Mesenchymal stem cell (in vitro differentiated cells and primary cell): Measurements from ENCODE around the gene NXNL1.

Source experiments
- DNase-seq: peaks from one replicate; pipeline ENCODE4 v3.0.0-alpha.2; 2013
- H2AFZ ChIP-seq: one replicate; pipeline ENCODE4 v1.6.1; 2013; ENCODE audit warnings: low read depth, mild to moderate bottlenecking, control low read depth, inconsistent platforms, low read length, moderate library complexity
- H2AK5ac ChIP-seq: 2 replicates; pipeline ENCODE4 v1.6.1; 2013; ENCODE audit warnings: low read length, moderate library complexity, mild to moderate bottlenecking, inconsistent platforms; ENCODE audit not compliant: severe bottlenecking
- H2BK120ac ChIP-seq: one replicate; pipeline ENCODE4 v1.6.1; 2013; ENCODE audit warnings: low read depth, mild to moderate bottlenecking, inconsistent platforms, low read length, moderate library complexity
- H2BK12ac ChIP-seq, 2 experiments: one replicate each; pipeline ENCODE4 v1.6.1; 2013; ENCODE audit warnings: inconsistent platforms in 2 of 2, low read length in 2 of 2, mild to moderate bottlenecking in 2 of 2, moderate library complexity in 2 of 2, control low read depth in 1 of 2
- H2BK15ac ChIP-seq: one replicate; pipeline ENCODE4 v1.6.1; 2013; ENCODE audit warnings: mild to moderate bottlenecking, low read depth, inconsistent platforms; ENCODE audit not compliant: poor library complexity, severe bottlenecking
- H2BK5ac ChIP-seq: 2 replicates; pipeline ENCODE4 v1.6.1; 2013; ENCODE audit warnings: low read depth, mild to moderate bottlenecking, low read length, control low read depth, inconsistent platforms; ENCODE audit not compliant: poor library complexity, severe bottlenecking
- H3K14ac ChIP-seq, 2 experiments: one replicate each; pipeline ENCODE4 v1.6.1; 2013; ENCODE audit warnings: inconsistent platforms in 2 of 2, low read length in 2 of 2, control low read depth in 1 of 2, mild to moderate bottlenecking in 1 of 2, moderate library complexity in 1 of 2
- H3K18ac ChIP-seq, 2 experiments: one replicate each; pipeline ENCODE4 v1.6.1; 2013; ENCODE audit warnings: inconsistent platforms in 2 of 2, low read length in 2 of 2, control low read depth in 1 of 2, low read depth in 1 of 2, mild to moderate bottlenecking in 1 of 2
- H3K23ac ChIP-seq, 2 experiments: one replicate each; pipeline ENCODE4 v1.6.1; 2013; ENCODE audit warnings: inconsistent platforms in 2 of 2, low read length in 2 of 2, mild to moderate bottlenecking in 2 of 2, moderate library complexity in 2 of 2, control low read depth in 1 of 2
- H3K27ac ChIP-seq: 2 replicates; pipeline ENCODE4 v1.5.1; 2013; ENCODE audit warnings: mild to moderate bottlenecking, moderate library complexity, low read length, control low read depth, inconsistent platforms; ENCODE audit not compliant: poor library complexity, severe bottlenecking
- H3K27me3 ChIP-seq, 2 experiments: 2 replicates each; pipeline versions ENCODE4 v1.6.1 to v1.7.0; 2013; ENCODE audit warnings: low read length in 2 of 2, mild to moderate bottlenecking in 2 of 2, moderate library complexity in 2 of 2, control low read depth in 1 of 2, inconsistent platforms in 1 of 2; ENCODE audit not compliant: control insufficient read depth in 1 of 2, insufficient read depth in 1 of 2
- H3K36me3 ChIP-seq, 2 experiments: 2 replicates each; pipeline versions ENCODE4 v1.6.1 to v1.7.0; 2013; ENCODE audit warnings: low read length in 2 of 2, control low read depth in 1 of 2, inconsistent platforms in 1 of 2, low read depth in 1 of 2, mild to moderate bottlenecking in 1 of 2; ENCODE audit not compliant: insufficient read depth in 2 of 2, control insufficient read depth in 1 of 2
- H3K4ac ChIP-seq, 2 experiments: one replicate each; pipeline ENCODE4 v1.6.1; 2013; ENCODE audit warnings: inconsistent platforms in 2 of 2, low read length in 2 of 2, mild to moderate bottlenecking in 2 of 2, moderate library complexity in 2 of 2, control low read depth in 1 of 2, low read depth in 1 of 2
- H3K4me1 ChIP-seq: 2 replicates; pipeline ENCODE4 v1.6.1; 2013; ENCODE audit warnings: low read depth, low read length, control low read depth; ENCODE audit not compliant: control insufficient read depth, insufficient read depth
- H3K4me2 ChIP-seq: 2 replicates; pipeline ENCODE4 v1.6.1; 2013; ENCODE audit warnings: low read length, mild to moderate bottlenecking, inconsistent platforms; ENCODE audit not compliant: poor library complexity, severe bottlenecking
- H3K4me3 ChIP-seq, 2 experiments: 2 replicates each; pipeline versions ENCODE4 v1.5.1 to v1.7.0; 2013; ENCODE audit warnings: low read length in 2 of 2, mild to moderate bottlenecking in 2 of 2, control low read depth in 1 of 2, low read depth in 1 of 2; ENCODE audit not compliant: insufficient read depth in 1 of 2
- H3K79me1 ChIP-seq: replicated peaks from 2 replicates; pipeline ENCODE4 v1.6.1; 2013; ENCODE audit warnings: mild to moderate bottlenecking, control low read depth, low read length, inconsistent platforms; ENCODE audit not compliant: poor library complexity, severe bottlenecking
- H3K9ac ChIP-seq: 2 replicates; pipeline ENCODE4 v1.7.0; 2013; ENCODE audit warnings: mild to moderate bottlenecking, low read length, moderate library complexity
- H3K9me3 ChIP-seq: 2 replicates; pipeline ENCODE4 v1.7.0; 2013; ENCODE audit warnings: mild to moderate bottlenecking, low read length; ENCODE audit not compliant: control insufficient read depth
- H4K8ac ChIP-seq: one replicate; pipeline ENCODE4 v1.6.1; 2013; ENCODE audit warnings: inconsistent platforms, mild to moderate bottlenecking, low read length, moderate library complexity
- H4K91ac ChIP-seq: one replicate; pipeline ENCODE4 v1.6.1; 2013; ENCODE audit warnings: mild to moderate bottlenecking, low read length, inconsistent platforms
- WGBS: methylation state at CpG from one replicate; pipeline ENCODE4 v1.1.7; 2013; ENCODE audit warnings: mixed read lengths; 5-methylcytosine and 5-hydroxymethylcytosine counted together

The NXNL1 gene

GRCh38 chr19:17454576-17455071 is 6.1 kb downstream of the NXNL1 start:
- Histone ChIP-seq H4K91ac (no peak overlapping the region), H3K36me3 (no peaks in the 10 kb centered on the region), H3K23ac (peak overlapping the region in 1 of 2 experiments; percentile 85), H3K79me1 (no peaks in the 10 kb centered on the region), H3K14ac (no peak overlapping the region), H3K9ac (no peak overlapping the region), H2AFZ (no peak overlapping the region), H3K4me1 (peaks cover 4% of the 10 kb centered on the region), H2BK120ac (no peak overlapping the region), H3K4ac (no peak overlapping the region), H3K18ac (no peak overlapping the region), H2BK15ac (no peak overlapping the region), H3K4me3 (no peak overlapping the region), H2BK12ac (no peak overlapping the region), H2AK5ac (no peak overlapping the region), H3K27ac (no peak overlapping the region), H3K9me3 (no peaks in the 10 kb centered on the region), H3K4me2 (no peak overlapping the region), H2BK5ac (no peak overlapping the region), H3K27me3 (peaks cover 33 to 55% of the 10 kb centered on the region in 2 experiments), H4K8ac (no peak overlapping the region)
- DNase-seq = no peak
- WGBS = 4% methylated on average over 12 of the region's 13 CpGs

- H3K23ac ChIP-seq = no peak overlapping the region
- H3K4ac ChIP-seq = no peak overlapping the region
- no peak overlapping the region for H2BK120ac ChIP-seq
- no peaks in the 10 kb centered on the region for H3K79me1 ChIP-seq
- no peak for DNase-seq
- H2BK12ac ChIP-seq = no peak overlapping the region
- no peak overlapping the region for H4K8ac ChIP-seq
- no peak overlapping the region for H2AFZ ChIP-seq
- no peak overlapping the region for H3K27ac ChIP-seq
- H4K91ac ChIP-seq = no peak overlapping the region
- no peak overlapping the region for H3K4me2 ChIP-seq
- H2BK5ac ChIP-seq = no peak overlapping the region
- H3K9me3 ChIP-seq = no peaks in the 10 kb centered on the region
- H3K4me1 ChIP-seq = peaks cover 13% of the 10 kb centered on the region
- no peak overlapping the region for H3K4me3 ChIP-seq
- no peak overlapping the region for H3K18ac ChIP-seq
- no peak overlapping the region for H3K9ac ChIP-seq
- H2BK15ac ChIP-seq = no peak overlapping the region
- H3K14ac ChIP-seq = no peak overlapping the region
- 94% methylated on average over 3 of the region's 4 CpGs for WGBS
- no peaks in the 10 kb centered on the region for H3K36me3 ChIP-seq
- H2AK5ac ChIP-seq = no peak overlapping the region
- peaks cover 46 to 53% of the 10 kb centered on the region in 2 experiments for H3K27me3 ChIP-seq
Measured at GRCh38 chr19:17451820-17452219, 8.9 kb downstream of the NXNL1 start.

- no peaks in the 10 kb centered on the region for H3K36me3 ChIP-seq
- no peaks in the 10 kb centered on the region for H3K9me3 ChIP-seq
- no peak overlapping the region for H2AK5ac ChIP-seq
- H3K18ac ChIP-seq = no peak overlapping the region
- H3K27me3 ChIP-seq = peaks cover 44 to 45% of the 10 kb centered on the region in 2 experiments
- H3K4ac ChIP-seq = no peak overlapping the region
- no peak overlapping the region for H2AFZ ChIP-seq
- H4K8ac ChIP-seq = no peak overlapping the region
- H2BK120ac ChIP-seq = no peak overlapping the region
- H3K4me3 ChIP-seq = no peak overlapping the region
- no peak overlapping the region for H2BK5ac ChIP-seq
- H3K4me1 ChIP-seq = peaks cover 13% of the 10 kb centered on the region
- no peak overlapping the region for H3K23ac ChIP-seq
- no peak overlapping the region for H2BK12ac ChIP-seq
- no peak overlapping the region for H4K91ac ChIP-seq
- no peaks in the 10 kb centered on the region for H3K79me1 ChIP-seq
- no peak overlapping the region for H3K4me2 ChIP-seq
- no peak overlapping the region for H3K9ac ChIP-seq
- WGBS = 61% methylated on average over 8 of the region's 8 CpGs
- H3K27ac ChIP-seq = no peak overlapping the region
- no peak overlapping the region for H3K14ac ChIP-seq
- no peak overlapping the region for H2BK15ac ChIP-seq
- no peak for DNase-seq
Measured at GRCh38 chr19:17450264-17451075, 10.3 kb downstream of the NXNL1 start.

- Histone ChIP-seq H4K91ac (no peak within 1 kb of the TSS), H3K4ac (peak within 1 kb of the TSS in 1 of 2 experiments; percentile 26)
- 4% methylated on average over 67 of the region's 81 CpGs for WGBS
Measured at GRCh38 chr19:17448131-17448967, 12.4 kb downstream of the NXNL1 start, which contains the start of gene TMEM221. Gene TMEM221, minus strand, starts transcription at chr19:17448668. Its CDS starts 206 bp downstream, at chr19:17448462.

More at GRCh38 chr19:17448131-17448967, 12.4 kb downstream of the NXNL1 start, which contains the start of gene TMEM221:
- Histone ChIP-seq H2BK15ac (peak within 1 kb of the TSS; percentile 85), H3K4me3 (peak within 1 kb of the TSS; percentile 46 to 47), H3K14ac (peak within 1 kb of the TSS in 1 of 2 experiments; percentile 31), H3K27ac (no peak within 1 kb of the TSS), H3K27me3 (peaks cover 30% of the 10 kb centered on the region in 2 experiments), H2BK5ac (no peak within 1 kb of the TSS), H2AK5ac (no peak within 1 kb of the TSS), H3K4me2 (peak within 1 kb of the TSS; percentile 90), H3K79me1 (no peaks in the 10 kb centered on the region), H2AFZ (peak within 1 kb of the TSS; percentile 96), H3K9ac (no peak within 1 kb of the TSS), H3K18ac (no peak within 1 kb of the TSS), H2BK120ac (no peak within 1 kb of the TSS), H3K9me3 (no peaks in the 10 kb centered on the region), H2BK12ac (no peak within 1 kb of the TSS), H3K23ac (peak within 1 kb of the TSS in 1 of 2 experiments; percentile 53), H4K8ac (peak within 1 kb of the TSS; percentile 61), H3K36me3 (no peaks in the 10 kb centered on the region), H3K4me1 (peaks cover 11% of the 10 kb centered on the region)
- peak; percentile 44 for DNase-seq
